HCT116 (cell line): ENCODE results near the gene MDH1. TPM values are rescaled to one million over a fixed set of nuclear protein-coding genes. Genes with fewer than 3 reads are reported as not detected.
"Not testable (repeated sequence)": the region's sequence is repeated elsewhere in the genome, so short reads cannot be mapped to it uniquely, and the experiment has no call there.

Source experiments
- ATAC-seq: fragments of 200-7000 bp; cut with Tn5 transposase; 2 replicates; pipeline ENCODE4 v1.9.1; 2020; ENCODE audit warnings: mild to moderate bottlenecking, moderate library complexity
- BruUV-seq: library from RNA; stranded (reverse); fragments of 400-500 nt; replicated peaks from 2 replicates; lab custom pipeline; 2021; lab: Mats Ljungman, UMichigan
- CTCF ChIA-PET: fragments of 300-600 bp; sonication (Branson Sonifier 250); formaldehyde crosslinking; loops from one replicate; lab custom pipeline; 2021; ENCODE audit warnings: antibody characterized with exemption; lab: Charles Lee
- POLR2A ChIA-PET: fragments of 300-600, 350-600 bp; sonication (Branson Sonifier 250); formaldehyde crosslinking; loops from one replicate; lab custom pipeline; 2021; ENCODE audit warnings: antibody characterized with exemption; lab: Charles Lee
- RAD21 ChIA-PET, 2 experiments: fragments of 300-600 bp; sonication (Branson Sonifier 250); formaldehyde crosslinking; loops; one replicate each; lab custom pipeline; 2023; ENCODE audit warnings: low total read pairs in 2 of 2; ENCODE audit not compliant: uncharacterized antibody in 2 of 2, unreplicated experiment in 2 of 2, low non-redundant PET in 1 of 2; lab: Charles Lee
- DNase-seq: peaks from one replicate; pipeline ENCODE4 v3.0.0-alpha.2; 2010; ENCODE audit warnings: low read depth, low spot score
- H2AFZ ChIP-seq: fragments of 200-600 bp; shearing (Covaris generic), sonication (generic); 2 replicates; pipeline ENCODE4 v1.6.1; 2017; ENCODE audit warnings: low read depth, mixed run types, mixed read lengths, antibody characterized with exemption, low read length; ENCODE audit not compliant: poor library complexity, severe bottlenecking
- H3K27ac ChIP-seq: 2 replicates; pipeline ENCODE4 v1.5.1; 2012; ENCODE audit warnings: low read depth, low read length
- H3K27me3 ChIP-seq: fragments of 200-600 bp; sonication (generic); 2 replicates; pipeline ENCODE4 v1.6.1; 2016; ENCODE audit warnings: mixed run types, low read length, mixed read lengths; ENCODE audit not compliant: insufficient read depth
- H3K36me3 ChIP-seq, 2 experiments: fragments of 200-500 bp in 1 of 2; fragments of 200-600 bp in 1 of 2; sonication (Bioruptor generic) in 1 of 2; sonication (generic) in 1 of 2; 2 replicates each; pipeline versions ENCODE4 v1.5.1 to v1.6.1; 2014 to 2016; ENCODE audit warnings: low read length in 2 of 2, inconsistent platforms in 1 of 2, mixed read lengths in 1 of 2, mixed run types in 1 of 2; ENCODE audit not compliant: insufficient read depth in 2 of 2, control insufficient read depth in 1 of 2
- H3K4me1 ChIP-seq, 2 experiments: fragments of 200-600 bp in 1 of 2; sonication (generic) in 1 of 2; 2 replicates each; pipeline versions ENCODE4 v1.5.1 to v1.6.1; 2012 to 2017; ENCODE audit warnings: low read length in 2 of 2, inconsistent platforms in 1 of 2, mild to moderate bottlenecking in 1 of 2, mixed read lengths in 1 of 2, mixed run types in 1 of 2, moderate library complexity in 1 of 2; ENCODE audit not compliant: insufficient read depth in 2 of 2, control insufficient read depth in 1 of 2
- H3K4me2 ChIP-seq: fragments of 200-600 bp; sonication (generic); 2 replicates; pipeline ENCODE4 v1.6.1; 2017; ENCODE audit warnings: mixed run types, low read length, mixed read lengths
- H3K4me3 ChIP-seq, 2 experiments: fragments of 200-600 bp in 1 of 2; sonication (generic) in 1 of 2; replicated peaks in 1 of 2; 2 replicates each; pipeline ENCODE4 v1.5.1; 2011 to 2016; ENCODE audit warnings: low read length in 2 of 2, control low read depth in 1 of 2, low read depth in 1 of 2, mild to moderate bottlenecking in 1 of 2, mixed read lengths in 1 of 2, mixed run types in 1 of 2
- H3K79me2 ChIP-seq: fragments of 200-600 bp; sonication (generic); 2 replicates; pipeline ENCODE4 v1.6.1; 2017; ENCODE audit warnings: mild to moderate bottlenecking, mixed run types, low read length, moderate library complexity, mixed read lengths; ENCODE audit not compliant: insufficient read depth
- H3K9ac ChIP-seq: fragments of 200-600 bp; sonication (generic); 2 replicates; pipeline ENCODE4 v1.6.1; 2016; ENCODE audit warnings: low read length, mixed read lengths
- H3K9me2 ChIP-seq: fragments of 200-600 bp; sonication (generic), shearing (Covaris generic); 2 replicates; pipeline ENCODE4 v1.6.1; 2017; ENCODE audit warnings: mixed run types, mild to moderate bottlenecking, moderate library complexity; ENCODE audit not compliant: insufficient read depth
- H3K9me3 ChIP-seq, 2 experiments: fragments of 200-500 bp in 1 of 2; fragments of 200-600 bp in 1 of 2; sonication (Bioruptor generic) in 1 of 2; sonication (generic) in 1 of 2; 2 replicates each; pipeline ENCODE4 v1.6.1; 2014 to 2017; ENCODE audit warnings: low read length in 2 of 2, mixed read lengths in 2 of 2, inconsistent platforms in 1 of 2, low read depth in 1 of 2, mild to moderate bottlenecking in 1 of 2, mixed run types in 1 of 2, moderate library complexity in 1 of 2; ENCODE audit not compliant: control insufficient read depth in 1 of 2, insufficient read depth in 1 of 2
- H4K20me1 ChIP-seq: fragments of 200-600 bp; sonication (generic), shearing (Covaris generic); 2 replicates; pipeline ENCODE4 v1.6.1; 2017; ENCODE audit warnings: mixed run types, mild to moderate bottlenecking, moderate library complexity; ENCODE audit not compliant: insufficient read depth
- CTCF ChIP-seq, 3 experiments: fragments of 200-600 bp in 1 of 3; sonication (generic) in 1 of 3; IDR thresholded peaks in 2 of 3; conservative IDR thresholded peaks in 1 of 3; 2 replicates each; pipeline ENCODE4 v1.5.1; 2012 to 2017; ENCODE audit warnings: low read depth in 2 of 3, low read length in 2 of 3, antibody characterized with exemption in 1 of 3, borderline replicate concordance in 1 of 3, control low read depth in 1 of 3, mild to moderate bottlenecking in 1 of 3, mixed read lengths in 1 of 3, mixed run types in 1 of 3, moderate library complexity in 1 of 3; ENCODE audit not compliant: insufficient read depth in 1 of 3
- ELF1 ChIP-seq: IDR thresholded peaks from 2 replicates; pipeline ENCODE4 v1.6.1; 2012; ENCODE audit warnings: low read depth, borderline replicate concordance
- EZH2phosphoT487 ChIP-seq: fragments of 200-600 bp; IDR thresholded peaks from 2 replicates; pipeline ENCODE4 v1.6.1; 2018; ENCODE audit warnings: antibody characterized with exemption, borderline replicate concordance
- REST ChIP-seq: IDR thresholded peaks from 2 replicates; pipeline ENCODE4 v1.6.1; 2012; ENCODE audit warnings: low read depth
- SRF ChIP-seq: IDR thresholded peaks from 2 replicates; pipeline ENCODE4 v1.6.1; 2012; ENCODE audit warnings: low read depth
- TCF7L2 ChIP-seq: IDR thresholded peaks from 2 replicates; pipeline ENCODE4 v1.7.0; 2011; ENCODE audit warnings: borderline replicate concordance, inconsistent platforms; ENCODE audit not compliant: insufficient read depth, insufficient read length; ENCODE audit errors: extremely low read depth
- intact Hi-C: fragments of 100-400 bp; cut with micrococcal nuclease; formaldehyde crosslinking; loops from 2 replicates; pipeline ENCODE4 v1.10.0; 2022
- total RNA-seq: library from RNA; stranded (reverse); gene quantifications from one replicate; pipeline ENCODE4 v1.2.1, GENCODE V29; 2021; ENCODE audit not compliant: unreplicated experiment
- TF ChIP-seq, protein P1 (sequence below): IDR thresholded peaks from 2 replicates; pipeline ENCODE4 v1.6.1; 2012

MDH1 gene
- total RNA-seq, 1 experiment from 2014 or later, result 192 TPM

GRCh38 chr2:63557819-63558218, 30.9 kb upstream of the MDH1 start:
- H3K79me2 ChIP-seq, H3K9ac ChIP-seq, DNase-seq, POLR2A ChIA-PET, H2AFZ ChIP-seq, H3K9me3 ChIP-seq, H3K27me3 ChIP-seq, H3K4me2 ChIP-seq, RAD21 ChIA-PET, BruUV-seq, H3K27ac ChIP-seq, ATAC-seq, H3K4me3 ChIP-seq, H3K36me3 ChIP-seq, H4K20me1 ChIP-seq, intact Hi-C loops, H3K9me2 ChIP-seq, CTCF ChIA-PET: not testable (repeated sequence)
- H3K4me1 ChIP-seq, result peaks cover 11 to 12% of the 10 kb centered on the region in 2 experiments; a peak in 3 of 4 replicates

GRCh38 chr2:63558922-63559321, 29.8 kb upstream of the MDH1 start:
- CTCF ChIA-PET, H4K20me1 ChIP-seq, H3K4me2 ChIP-seq, ATAC-seq, H3K4me3 ChIP-seq, H3K9ac ChIP-seq, DNase-seq, H3K27me3 ChIP-seq, H3K36me3 ChIP-seq, intact Hi-C loops, H3K27ac ChIP-seq, POLR2A ChIA-PET, H2AFZ ChIP-seq, H3K4me1 ChIP-seq, H3K79me2 ChIP-seq, H3K9me3 ChIP-seq, RAD21 ChIA-PET, BruUV-seq, H3K9me2 ChIP-seq: not testable (repeated sequence)

- RAD21 ChIA-PET, result no interaction called here
- no peak overlapping the region for H3K27ac ChIP-seq
- intact Hi-C loops, result no loop called here
- no peak overlapping the region for H2AFZ ChIP-seq
- H3K36me3 ChIP-seq, result no peaks in the 10 kb centered on the region
- H3K27me3 ChIP-seq, result no peaks in the 10 kb centered on the region
- CTCF ChIA-PET, result no interaction called here
- no peak overlapping the region for H3K4me2 ChIP-seq
- no peaks in the 10 kb centered on the region for H3K79me2 ChIP-seq
- 0 out of 4 replicates have a peak, but pooled peaks cover 0 to 3% of the 10 kb centered on the region in 2 experiments for H3K9me3 ChIP-seq
- H3K9ac ChIP-seq, result no peak overlapping the region
- no peaks in the 10 kb centered on the region for H3K9me2 ChIP-seq
- no TSS peak for BruUV-seq
- H3K4me3 ChIP-seq, result no peak overlapping the region
- POLR2A ChIA-PET, result no interaction called here
- no peaks in the 10 kb centered on the region for H3K4me1 ChIP-seq
- ATAC-seq (no peak), DNase-seq (no peak)
- H4K20me1 ChIP-seq, result no peaks in the 10 kb centered on the region
- no peak for TF ChIP-seq SRF
- TF ChIP-seq, protein P1, sequence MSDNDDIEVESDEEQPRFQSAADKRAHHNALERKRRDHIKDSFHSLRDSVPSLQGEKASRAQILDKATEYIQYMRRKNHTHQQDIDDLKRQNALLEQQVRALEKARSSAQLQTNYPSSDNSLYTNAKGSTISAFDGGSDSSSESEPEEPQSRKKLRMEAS, result no peak
- no peak for TF ChIP-seq ELF1
- TF ChIP-seq EZH2phosphoT487, result no peak
- TF ChIP-seq TCF7L2, result no peak
- TF ChIP-seq CTCF (IDR thresholded peaks at IDR 0.05 in 2 of 3, conservative IDR thresholded peaks at IDR 0.05 in 1 of 3; ENCODE audit: borderline replicate concordance in 1 of 3, insufficient read depth in 1 of 3, low read depth in 2 of 3, low read length in 2 of 3), result no peak
- no peak for TF ChIP-seq REST
These were observed 26.0 kb upstream of the MDH1 start for GRCh38 chr2:63562751-63563150.
